ENCODE data around the gene SULF2.

The SULF2 gene

DNA sequence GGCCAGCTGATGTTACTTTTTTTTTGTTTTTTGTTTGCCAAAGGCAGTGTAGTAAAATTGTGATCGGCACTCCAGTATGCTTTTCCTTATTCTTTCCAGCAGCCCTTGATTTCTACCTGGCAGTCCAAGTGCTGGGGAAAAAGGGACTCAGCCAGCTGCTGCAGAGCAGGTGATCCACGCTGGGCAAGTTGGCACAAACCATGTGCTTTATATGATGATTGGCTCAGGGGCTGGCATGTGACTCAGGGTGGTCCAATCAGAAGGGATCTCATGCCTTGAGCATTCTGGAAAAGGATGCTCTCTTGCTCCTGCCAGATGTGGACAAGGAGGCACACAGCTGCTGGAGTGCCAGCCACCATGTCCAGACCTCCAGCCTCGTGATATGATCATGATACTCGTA is 54.5 kb downstream of the SULF2 start:
- H3K9me3 ChIP-seq (ENCODE audit: insufficient read depth, low read depth, low read length): no peaks in the 10 kb centered on the region
- H3K27ac ChIP-seq (ENCODE audit: low read depth, low read length): no peak overlapping the region
- H3K27me3 ChIP-seq (ENCODE audit: insufficient read depth, low read length): no peaks in the 10 kb centered on the region
- H3K4me1 ChIP-seq (ENCODE audit: insufficient read depth, low read length): no peaks in the 10 kb centered on the region
- peaks cover 7% of the 10 kb centered on the region; the same call in 1 of the 2 replicates for H3K36me3 ChIP-seq (ENCODE audit: insufficient read depth, low read length)
- H3K4me3 ChIP-seq (ENCODE audit: low read length): no peak overlapping the region
- WGBS: 91% methylated on average over 4 of the region's 4 CpGs
- H3K9ac ChIP-seq (ENCODE audit: low read depth, low read length): no peak overlapping the region

- WGBS: 95% methylated on average over 10 of the region's 10 CpGs
- Histone ChIP-seq H3K9me3 (ENCODE audit: insufficient read depth, low read depth, low read length) (no peaks in the 10 kb centered on the region), H3K4me1 (ENCODE audit: insufficient read depth, low read length) (0 out of 2 replicates have a peak, but pooled peaks cover 3% of the 10 kb centered on the region), H3K27me3 (ENCODE audit: insufficient read depth, low read length) (no peaks in the 10 kb centered on the region), H3K4me3 (ENCODE audit: low read length) (no peak overlapping the region), H3K9ac (ENCODE audit: low read depth, low read length) (no peak overlapping the region), H3K27ac (ENCODE audit: low read depth, low read length) (no peak overlapping the region), H3K36me3 (ENCODE audit: insufficient read depth, low read length) (peaks cover 6% of the 10 kb centered on the region; the same call in 1 of the 2 replicates)
Observed at GRCh38 chr20:47729472-47729871, 55.8 kb downstream of the SULF2 start.

GRCh38 chr20:47727909-47728361 is 57.3 kb downstream of the SULF2 start:
- H3K4me3 ChIP-seq (ENCODE audit: low read length): no peak overlapping the region
- H3K4me1 ChIP-seq (ENCODE audit: insufficient read depth, low read length): 0 out of 2 replicates have a peak, but pooled peaks cover 3% of the 10 kb centered on the region
- H3K9me3 ChIP-seq (ENCODE audit: insufficient read depth, low read depth, low read length): no peaks in the 10 kb centered on the region
- H3K9ac ChIP-seq (ENCODE audit: low read depth, low read length): no peak overlapping the region
- H3K36me3 ChIP-seq (ENCODE audit: insufficient read depth, low read length): 0 out of 2 replicates have a peak, but pooled peaks cover 2% of the 10 kb centered on the region
- H3K27ac ChIP-seq (ENCODE audit: low read depth, low read length): no peak overlapping the region
- WGBS: 86% methylated on average over 17 of the region's 17 CpGs
- no peaks in the 10 kb centered on the region for H3K27me3 ChIP-seq (ENCODE audit: insufficient read depth, low read length)

- Histone ChIP-seq H3K27me3 (ENCODE audit: insufficient read depth, low read length) (no peaks in the 10 kb centered on the region), H3K4me1 (ENCODE audit: insufficient read depth, low read length) (0 out of 2 replicates have a peak, but pooled peaks cover 3% of the 10 kb centered on the region), H3K27ac (ENCODE audit: low read depth, low read length) (no peak overlapping the region), H3K36me3 (ENCODE audit: insufficient read depth, low read length) (no peaks in the 10 kb centered on the region), H3K9ac (ENCODE audit: low read depth, low read length) (no peak overlapping the region), H3K4me3 (ENCODE audit: low read length) (no peak overlapping the region), H3K9me3 (ENCODE audit: insufficient read depth, low read depth, low read length) (no peaks in the 10 kb centered on the region)
- 96% methylated on average over 18 of the region's 18 CpGs for WGBS
Observed at GRCh38 chr20:47727170-47727880, 58.0 kb downstream of the SULF2 start.

DNA sequence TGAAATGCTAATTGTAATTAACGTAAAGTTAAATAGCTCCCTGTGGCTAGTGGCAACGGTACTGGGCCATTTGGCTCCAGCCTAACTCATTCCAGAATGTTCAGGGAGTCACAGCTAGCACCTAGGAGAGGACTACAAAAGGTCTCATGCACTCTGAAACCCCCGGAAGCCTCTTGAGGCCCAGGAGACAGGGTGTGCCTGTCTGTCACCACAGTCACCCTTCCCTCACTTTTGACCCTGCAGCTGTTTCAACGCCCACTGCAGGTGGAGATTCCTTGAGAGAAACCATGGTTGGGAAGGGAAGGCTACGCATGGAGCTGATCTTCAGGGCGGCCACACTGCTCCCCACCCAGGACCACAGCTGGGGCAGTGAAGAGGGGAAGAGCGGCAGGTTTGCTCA is 58.6 kb downstream of the SULF2 start:
- H3K4me3 ChIP-seq (ENCODE audit: low read length): no peak overlapping the region
- H3K27me3 ChIP-seq (ENCODE audit: insufficient read depth, low read length): no peaks in the 10 kb centered on the region
- no peaks in the 10 kb centered on the region for H3K9me3 ChIP-seq (ENCODE audit: insufficient read depth, low read depth, low read length)
- WGBS: 88% methylated on average over 7 of the region's 7 CpGs
- no peaks in the 10 kb centered on the region for H3K36me3 ChIP-seq (ENCODE audit: insufficient read depth, low read length)
- H3K9ac ChIP-seq (ENCODE audit: low read depth, low read length): no peak overlapping the region
- H3K27ac ChIP-seq (ENCODE audit: low read depth, low read length): no peak overlapping the region
- H3K4me1 ChIP-seq (ENCODE audit: insufficient read depth, low read length): 0 out of 2 replicates have a peak, but pooled peaks cover 3% of the 10 kb centered on the region

GRCh38 chr20:47725248-47725973 is 59.9 kb downstream of the SULF2 start:
- WGBS: 61% methylated on average over 17 of the region's 18 CpGs
- Histone ChIP-seq H3K9me3 (ENCODE audit: insufficient read depth, low read depth, low read length) (no peaks in the 10 kb centered on the region), H3K27me3 (ENCODE audit: insufficient read depth, low read length) (no peaks in the 10 kb centered on the region), H3K27ac (ENCODE audit: low read depth, low read length) (no peak overlapping the region), H3K9ac (ENCODE audit: low read depth, low read length) (no peak overlapping the region), H3K4me1 (ENCODE audit: insufficient read depth, low read length) (peaks cover 8% of the 10 kb centered on the region; the same call in 1 of the 2 replicates), H3K4me3 (ENCODE audit: low read length) (no peak overlapping the region), H3K36me3 (ENCODE audit: insufficient read depth, low read length) (no peaks in the 10 kb centered on the region)

GRCh38 chr20:47724910-47725247 is 60.4 kb downstream of the SULF2 start:
- peaks cover 8% of the 10 kb centered on the region; the same call in 1 of the 2 replicates for H3K4me1 ChIP-seq (ENCODE audit: insufficient read depth, low read length)

DNA sequence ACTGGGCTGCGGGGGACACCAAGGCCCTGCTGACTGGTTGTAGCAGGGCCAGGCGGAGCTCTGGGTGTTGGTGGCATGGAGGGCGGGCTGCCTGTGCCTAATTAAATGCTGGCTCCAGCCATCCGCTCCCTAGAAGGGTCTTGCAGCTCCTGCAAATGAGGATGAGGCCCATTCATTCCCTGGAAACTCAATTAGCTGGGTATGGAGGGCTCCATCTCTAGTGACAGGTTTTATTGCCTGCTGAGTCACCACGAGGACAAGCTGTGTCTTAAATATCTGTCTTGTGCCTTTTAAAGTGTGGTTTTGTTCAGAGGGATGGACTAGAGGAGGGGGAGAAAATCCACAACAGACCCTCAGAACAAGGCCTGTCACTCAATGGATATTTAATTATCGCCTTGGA is 60.9 kb downstream of the SULF2 start:
- Histone ChIP-seq H3K4me1 (ENCODE audit: insufficient read depth, low read length) (peaks cover 8% of the 10 kb centered on the region; the same call in 1 of the 2 replicates), H3K36me3 (ENCODE audit: insufficient read depth, low read length) (no peaks in the 10 kb centered on the region)

More at GRCh38 chr20:47724910-47725247, 60.4 kb downstream of the SULF2 start:
- WGBS: 81% methylated on average over 5 of the region's 5 CpGs
- H3K4me3 ChIP-seq (ENCODE audit: low read length): no peak overlapping the region
- H3K9me3 ChIP-seq (ENCODE audit: insufficient read depth, low read depth, low read length): no peaks in the 10 kb centered on the region
- no peaks in the 10 kb centered on the region for H3K27me3 ChIP-seq (ENCODE audit: insufficient read depth, low read length)
- H3K9ac ChIP-seq (ENCODE audit: low read depth, low read length): no peak overlapping the region
- no peak overlapping the region for H3K27ac ChIP-seq (ENCODE audit: low read depth, low read length)
- no peaks in the 10 kb centered on the region for H3K36me3 ChIP-seq (ENCODE audit: insufficient read depth, low read length)

GRCh38 chr20:47723322-47723721 is 62.0 kb downstream of the SULF2 start:
- no peak overlapping the region for H3K9ac ChIP-seq (ENCODE audit: low read depth, low read length)
- peaks cover 8% of the 10 kb centered on the region; the same call in 1 of the 2 replicates for H3K4me1 ChIP-seq (ENCODE audit: insufficient read depth, low read length)
- H3K4me3 ChIP-seq (ENCODE audit: low read length): no peak overlapping the region
- no peaks in the 10 kb centered on the region for H3K27me3 ChIP-seq (ENCODE audit: insufficient read depth, low read length)
- 95% methylated on average over 11 of the region's 11 CpGs for WGBS
- no peaks in the 10 kb centered on the region for H3K36me3 ChIP-seq (ENCODE audit: insufficient read depth, low read length)
- no peak overlapping the region for H3K27ac ChIP-seq (ENCODE audit: low read depth, low read length)
- H3K9me3 ChIP-seq (ENCODE audit: insufficient read depth, low read depth, low read length): no peaks in the 10 kb centered on the region

More for the DNA sequence above, 60.9 kb downstream of the SULF2 start:
- Histone ChIP-seq H3K27me3 (ENCODE audit: insufficient read depth, low read length) (no peaks in the 10 kb centered on the region), H3K9ac (ENCODE audit: low read depth, low read length) (no peak overlapping the region), H3K4me3 (ENCODE audit: low read length) (no peak overlapping the region), H3K27ac (ENCODE audit: low read depth, low read length) (no peak overlapping the region), H3K9me3 (ENCODE audit: insufficient read depth, low read depth, low read length) (no peaks in the 10 kb centered on the region)
- 77% methylated on average over 6 of the region's 6 CpGs for WGBS

GRCh38 chr20:47720636-47721427 is 64.4 kb downstream of the SULF2 start:
- H3K27me3 ChIP-seq (ENCODE audit: insufficient read depth, low read length): no peaks in the 10 kb centered on the region
- WGBS: 74% methylated on average over 7 of the region's 7 CpGs
- H3K4me3 ChIP-seq (ENCODE audit: low read length): no peak overlapping the region
- H3K36me3 ChIP-seq (ENCODE audit: insufficient read depth, low read length): no peaks in the 10 kb centered on the region; the same call in 1 of the 2 replicates
- no peak overlapping the region for H3K9ac ChIP-seq (ENCODE audit: low read depth, low read length)
- H3K4me1 ChIP-seq (ENCODE audit: insufficient read depth, low read length): peaks cover 8% of the 10 kb centered on the region; the same call in 1 of the 2 replicates
- no peak overlapping the region for H3K27ac ChIP-seq (ENCODE audit: low read depth, low read length)
- no peaks in the 10 kb centered on the region for H3K9me3 ChIP-seq (ENCODE audit: insufficient read depth, low read depth, low read length)

All from HUES64 (cell line).